Measurements from ENCODE around the gene FAM53B.

FAM53B gene

GRCh38 chr10:124570646-124571045, 173.5 kb downstream of the FAM53B start:
- H3K4me3 ChIP-seq (ENCODE audit: control insufficient read depth, low read depth, low read length) = no peak overlapping the region
- DNase-seq (ENCODE audit: low read depth) = no peak
- TF ChIP-seq CTCF (IDR thresholded peaks at IDR 0.05; ENCODE audit: control insufficient read depth, insufficient read depth, low read depth, low read length, missing control alignments) = no peak

GRCh38 chr10:124569623-124570470, 174.3 kb downstream of the FAM53B start:
- no peak for TF ChIP-seq CTCF (IDR thresholded peaks at IDR 0.05; ENCODE audit: control insufficient read depth, insufficient read depth, low read depth, low read length, missing control alignments)
- H3K4me3 ChIP-seq (ENCODE audit: control insufficient read depth, low read depth, low read length) = no peak overlapping the region
- DNase-seq (ENCODE audit: low read depth) = no peak
